Keratinocyte (primary cell): ENCODE measurements around the gene PSME4.

ENCODE experiments used
- EZH2 ChIP-seq: IDR thresholded peaks from one replicate; pipeline ENCODE4 v1.6.1; 2012; ENCODE audit warnings: inconsistent platforms, mild to moderate bottlenecking, low read length, moderate library complexity
- TF ChIP-seq, protein P1 (sequence below), 3 experiments: IDR thresholded peaks in 1 of 3; conservative IDR thresholded peaks in 1 of 3; optimal IDR thresholded peaks in 1 of 3; 2 replicates in 2 of 3; 3 replicates in 1 of 3; pipeline versions ENCODE3 to v1.5.1; 2011; ENCODE audit warnings: low read length in 3 of 3, mild to moderate bottlenecking in 3 of 3, moderate library complexity in 2 of 3, control low read depth in 1 of 3, inconsistent platforms in 1 of 3; ENCODE audit not compliant: insufficient read depth in 2 of 3; ENCODE audit errors: extremely low read depth in 1 of 3

DNA sequence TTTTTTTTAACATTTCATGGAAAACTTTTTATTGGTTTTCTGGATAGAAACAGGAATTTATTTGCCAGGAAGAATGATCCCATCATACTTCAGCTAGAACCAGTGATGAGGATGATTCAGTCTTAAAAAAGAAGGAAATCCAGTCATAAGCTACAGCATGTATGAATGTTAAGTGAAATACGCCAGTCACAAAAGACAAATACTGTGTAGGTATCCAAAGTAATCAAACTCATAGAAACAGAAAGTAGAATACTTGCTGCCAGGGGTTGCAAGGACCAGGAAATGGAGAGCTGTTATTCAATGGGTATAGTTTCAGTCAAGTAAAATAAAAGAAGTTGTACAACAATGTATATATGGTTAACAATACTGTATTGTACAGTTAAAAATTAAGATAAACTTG lies 21.3 kb downstream of the PSME4 start:
- TF ChIP-seq, protein P1, sequence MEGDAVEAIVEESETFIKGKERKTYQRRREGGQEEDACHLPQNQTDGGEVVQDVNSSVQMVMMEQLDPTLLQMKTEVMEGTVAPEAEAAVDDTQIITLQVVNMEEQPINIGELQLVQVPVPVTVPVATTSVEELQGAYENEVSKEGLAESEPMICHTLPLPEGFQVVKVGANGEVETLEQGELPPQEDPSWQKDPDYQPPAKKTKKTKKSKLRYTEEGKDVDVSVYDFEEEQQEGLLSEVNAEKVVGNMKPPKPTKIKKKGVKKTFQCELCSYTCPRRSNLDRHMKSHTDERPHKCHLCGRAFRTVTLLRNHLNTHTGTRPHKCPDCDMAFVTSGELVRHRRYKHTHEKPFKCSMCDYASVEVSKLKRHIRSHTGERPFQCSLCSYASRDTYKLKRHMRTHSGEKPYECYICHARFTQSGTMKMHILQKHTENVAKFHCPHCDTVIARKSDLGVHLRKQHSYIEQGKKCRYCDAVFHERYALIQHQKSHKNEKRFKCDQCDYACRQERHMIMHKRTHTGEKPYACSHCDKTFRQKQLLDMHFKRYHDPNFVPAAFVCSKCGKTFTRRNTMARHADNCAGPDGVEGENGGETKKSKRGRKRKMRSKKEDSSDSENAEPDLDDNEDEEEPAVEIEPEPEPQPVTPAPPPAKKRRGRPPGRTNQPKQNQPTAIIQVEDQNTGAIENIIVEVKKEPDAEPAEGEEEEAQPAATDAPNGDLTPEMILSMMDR (optimal IDR thresholded peaks at IDR 0.05 in 1 of 3, IDR thresholded peaks at IDR 0.05 in 1 of 3, conservative IDR thresholded peaks at IDR 0.05 in 1 of 3; ENCODE audit: extremely low read depth in 1 of 3, insufficient read depth in 2 of 3, low read length in 3 of 3), result no peak
- no peak for TF ChIP-seq EZH2
